Measurements from ENCODE around the gene CAMK1D. TPM values are rescaled to one million over a fixed set of nuclear protein-coding genes. Genes with fewer than 3 reads are reported as not detected.
A peak's percentile ranks its signal among the peaks of the same experiment; 100 is the strongest.

CAMK1D gene
- total RNA-seq, 1 donor from 2014 or later = 2.3 TPM

DNA sequence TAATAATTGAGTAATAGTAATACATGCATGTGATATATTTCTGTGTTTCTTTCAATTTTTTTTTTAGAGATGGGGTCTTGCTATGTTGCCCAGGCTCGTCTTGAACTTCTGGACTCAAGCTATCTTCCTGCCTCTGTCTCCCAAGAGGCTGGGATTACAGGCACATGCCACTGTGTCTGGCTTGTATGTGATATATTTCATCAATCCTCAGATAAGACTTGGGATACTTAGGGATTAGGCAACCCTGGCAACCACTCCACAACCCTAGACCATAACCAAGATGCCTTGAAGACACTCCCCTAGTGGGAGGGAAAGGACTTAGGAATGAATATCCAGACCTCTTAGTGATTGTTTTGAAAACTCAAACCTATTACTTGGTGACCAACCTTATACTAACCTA, 497.4 kb downstream of the CAMK1D start:
- no peak overlapping the region for H3K4me3 ChIP-seq (ENCODE audit: low read depth, low read length)
- no peak for DNase-seq (ENCODE audit: low read depth)
- H3K27me3 ChIP-seq (ENCODE audit: control insufficient read depth, insufficient read depth, low read length) = no peaks in the 10 kb centered on the region
- H3K36me3 ChIP-seq (ENCODE audit: control insufficient read depth, insufficient read depth, low read length) = no peaks in the 10 kb centered on the region
- TF ChIP-seq, protein P1, sequence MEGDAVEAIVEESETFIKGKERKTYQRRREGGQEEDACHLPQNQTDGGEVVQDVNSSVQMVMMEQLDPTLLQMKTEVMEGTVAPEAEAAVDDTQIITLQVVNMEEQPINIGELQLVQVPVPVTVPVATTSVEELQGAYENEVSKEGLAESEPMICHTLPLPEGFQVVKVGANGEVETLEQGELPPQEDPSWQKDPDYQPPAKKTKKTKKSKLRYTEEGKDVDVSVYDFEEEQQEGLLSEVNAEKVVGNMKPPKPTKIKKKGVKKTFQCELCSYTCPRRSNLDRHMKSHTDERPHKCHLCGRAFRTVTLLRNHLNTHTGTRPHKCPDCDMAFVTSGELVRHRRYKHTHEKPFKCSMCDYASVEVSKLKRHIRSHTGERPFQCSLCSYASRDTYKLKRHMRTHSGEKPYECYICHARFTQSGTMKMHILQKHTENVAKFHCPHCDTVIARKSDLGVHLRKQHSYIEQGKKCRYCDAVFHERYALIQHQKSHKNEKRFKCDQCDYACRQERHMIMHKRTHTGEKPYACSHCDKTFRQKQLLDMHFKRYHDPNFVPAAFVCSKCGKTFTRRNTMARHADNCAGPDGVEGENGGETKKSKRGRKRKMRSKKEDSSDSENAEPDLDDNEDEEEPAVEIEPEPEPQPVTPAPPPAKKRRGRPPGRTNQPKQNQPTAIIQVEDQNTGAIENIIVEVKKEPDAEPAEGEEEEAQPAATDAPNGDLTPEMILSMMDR (IDR thresholded peaks at IDR 0.05; ENCODE audit: insufficient read depth, low read length, poor library complexity, severe bottlenecking) = no peak

DNA sequence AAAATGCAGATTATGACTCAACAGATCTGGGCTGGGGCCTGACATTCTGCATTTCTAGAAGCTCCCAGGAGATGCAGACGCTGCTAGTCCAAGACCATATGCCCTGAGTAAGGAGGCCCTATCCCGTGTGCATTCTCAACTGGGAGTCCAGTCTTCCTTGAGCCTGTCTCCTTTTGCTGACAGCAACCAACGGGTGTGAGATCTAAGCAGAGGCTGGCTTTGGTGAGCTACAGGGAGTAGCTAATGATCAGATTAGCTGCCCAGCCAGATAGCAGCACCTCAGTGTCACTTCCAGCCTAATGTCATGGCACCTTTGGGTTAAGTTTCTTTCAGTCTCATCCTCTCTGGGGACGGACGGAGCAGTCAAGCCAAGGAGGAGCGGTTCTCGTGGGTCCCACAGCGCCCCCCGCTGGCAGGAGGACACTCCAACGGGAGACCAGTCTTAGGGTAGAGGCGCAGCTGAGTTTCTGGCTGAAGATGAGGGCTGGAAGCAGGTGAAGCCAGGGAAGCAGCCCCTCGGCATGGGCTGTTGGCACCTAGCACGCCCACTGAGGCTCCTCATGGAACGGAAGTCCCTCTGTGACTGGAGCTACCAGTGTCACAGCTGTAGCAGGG, 498.1 kb downstream of the CAMK1D start:
- H3K4me3 ChIP-seq (ENCODE audit: low read depth, low read length) = no peak overlapping the region
- H3K36me3 ChIP-seq (ENCODE audit: control insufficient read depth, insufficient read depth, low read length) = no peaks in the 10 kb centered on the region
- no peak for DNase-seq (ENCODE audit: low read depth)
- H3K27me3 ChIP-seq (ENCODE audit: control insufficient read depth, insufficient read depth, low read length) = no peaks in the 10 kb centered on the region
- TF ChIP-seq, protein P1 (IDR thresholded peaks at IDR 0.05; ENCODE audit: insufficient read depth, low read length, poor library complexity, severe bottlenecking) = peak; percentile 17

DNA sequence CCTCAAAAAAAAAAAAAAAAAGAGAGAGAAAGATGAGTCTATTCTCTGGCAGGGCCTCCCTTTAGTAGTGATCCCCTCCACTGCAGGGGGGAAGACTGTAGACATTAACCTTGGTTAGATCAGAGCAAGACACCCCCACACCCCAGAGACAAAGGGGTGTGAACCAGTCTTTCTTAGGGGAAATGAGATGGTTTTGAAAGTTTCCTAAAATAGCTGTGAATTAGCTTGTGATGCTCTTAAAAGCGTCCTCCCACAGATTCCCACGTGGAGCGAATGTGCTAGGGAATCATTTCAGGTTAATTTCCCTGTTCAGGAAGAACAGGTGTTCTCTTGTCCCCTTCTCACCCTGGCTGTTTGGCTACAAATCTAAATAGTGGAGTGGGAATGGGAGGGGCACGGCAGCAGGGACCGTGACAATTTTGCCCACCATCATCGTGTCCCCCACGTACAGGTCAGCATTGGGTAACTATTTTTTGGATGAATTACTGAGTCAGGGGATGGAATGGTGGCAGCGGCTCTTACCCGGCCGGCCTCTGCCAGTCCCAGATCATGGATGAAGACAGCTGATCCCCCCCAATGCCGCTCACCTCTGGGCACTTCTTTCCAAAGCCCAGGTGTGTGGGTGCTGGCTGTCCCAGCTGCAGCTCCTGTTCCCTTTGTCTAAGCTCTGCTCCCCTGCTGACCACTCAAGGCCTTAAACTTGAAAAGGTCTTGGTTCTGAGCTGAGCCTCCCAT, 499.3 kb downstream of the CAMK1D start:
- H3K36me3 ChIP-seq (ENCODE audit: control insufficient read depth, insufficient read depth, low read length) = no peaks in the 10 kb centered on the region
- no peaks in the 10 kb centered on the region for H3K27me3 ChIP-seq (ENCODE audit: control insufficient read depth, insufficient read depth, low read length)
- no peak overlapping the region for H3K4me3 ChIP-seq (ENCODE audit: low read depth, low read length)
- DNase-seq (ENCODE audit: low read depth) = no peak
- TF ChIP-seq, protein P1 (IDR thresholded peaks at IDR 0.05; ENCODE audit: insufficient read depth, low read length, poor library complexity, severe bottlenecking) = no peak

DNA sequence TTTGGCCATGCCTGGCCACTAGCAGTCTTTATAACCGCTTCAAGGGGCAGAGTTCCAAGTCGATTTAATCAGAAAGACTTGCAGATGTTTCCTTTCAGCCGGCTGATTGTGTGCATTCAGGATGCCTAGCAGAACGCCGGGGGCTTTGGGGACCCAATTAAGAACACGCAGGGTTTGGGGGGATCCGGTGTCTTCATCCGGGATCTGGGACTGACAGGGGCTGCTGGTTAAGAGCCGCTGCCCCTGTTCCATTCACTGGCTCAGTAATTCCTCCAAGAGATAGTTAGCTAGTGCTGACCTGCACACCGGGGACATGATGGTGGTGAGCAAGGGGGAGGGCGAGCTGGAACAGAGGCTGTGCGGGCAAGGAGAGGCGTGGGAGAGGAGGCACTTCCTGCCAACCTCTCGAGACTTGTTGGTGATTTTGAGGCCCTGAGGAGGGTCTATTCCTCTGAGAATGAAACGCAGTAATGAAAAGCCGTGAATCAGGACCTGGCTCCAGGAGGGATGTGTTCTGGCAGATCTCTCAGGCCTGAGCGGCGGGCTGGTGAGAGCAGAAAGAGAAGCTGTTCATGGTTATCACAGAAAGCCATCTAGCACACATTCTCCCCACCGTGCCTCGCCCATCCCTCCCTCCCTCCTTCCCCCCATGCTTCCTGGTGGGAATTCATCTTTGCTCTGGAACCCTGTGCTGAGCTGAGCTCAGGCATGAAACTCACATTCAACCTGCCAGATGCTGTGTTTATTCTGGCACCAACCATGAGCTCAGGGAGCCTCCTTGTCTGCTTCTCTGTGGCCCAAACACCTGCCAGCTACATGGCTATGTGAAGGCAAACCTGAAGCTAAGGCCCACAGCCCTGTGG, 500.2 kb downstream of the CAMK1D start:
- no peak for DNase-seq (ENCODE audit: low read depth)
- TF ChIP-seq, protein P1 (IDR thresholded peaks at IDR 0.05; ENCODE audit: insufficient read depth, low read length, poor library complexity, severe bottlenecking) = no peak
- Histone ChIP-seq H3K4me3 (ENCODE audit: low read depth, low read length) (no peak overlapping the region), H3K27me3 (ENCODE audit: control insufficient read depth, insufficient read depth, low read length) (no peaks in the 10 kb centered on the region), H3K36me3 (ENCODE audit: control insufficient read depth, insufficient read depth, low read length) (no peaks in the 10 kb centered on the region)

DNA sequence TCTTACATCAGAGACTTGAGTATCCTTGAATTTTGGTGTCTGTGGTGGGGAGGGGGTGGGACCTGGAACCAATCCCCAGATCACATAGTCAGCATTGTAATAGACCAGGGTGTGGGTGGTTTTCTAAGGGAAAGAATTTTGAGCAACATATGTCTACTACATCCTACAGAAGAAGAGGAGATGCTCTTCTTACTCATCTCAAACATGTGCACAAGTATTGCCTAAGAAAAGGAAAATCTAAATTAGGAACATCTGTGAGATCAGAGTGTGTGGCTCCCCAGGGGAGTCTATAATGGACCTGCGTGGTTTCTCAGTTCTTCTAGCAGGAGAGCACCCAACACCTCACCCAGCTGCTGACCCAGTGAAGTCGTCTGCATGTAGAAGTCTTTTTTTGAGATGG, 503.3 kb downstream of the CAMK1D start:
- no peaks in the 10 kb centered on the region for H3K27me3 ChIP-seq (ENCODE audit: control insufficient read depth, insufficient read depth, low read length)
- DNase-seq (ENCODE audit: low read depth) = no peak
- no peaks in the 10 kb centered on the region for H3K36me3 ChIP-seq (ENCODE audit: control insufficient read depth, insufficient read depth, low read length)
- TF ChIP-seq, protein P1 (IDR thresholded peaks at IDR 0.05; ENCODE audit: insufficient read depth, low read length, poor library complexity, severe bottlenecking) = no peak
- no peak overlapping the region for H3K4me3 ChIP-seq (ENCODE audit: low read depth, low read length)

Measured in kidney epithelial cell (primary cell).